MCF 10A (cell line): ENCODE data around the gene RASA4B. TPM values are rescaled to one million over a fixed set of nuclear protein-coding genes. Genes with fewer than 3 reads are reported as not detected.

Experiments used
- BruUV-seq: library from RNA; stranded (reverse); fragments of 400-500 nt; replicated peaks from 2 replicates; lab custom pipeline; 2021; lab: Mats Ljungman, UMichigan
- CTCF ChIA-PET: fragments of 300-600 bp; sonication (Branson Sonifier 250); formaldehyde crosslinking; extraction: SDS; loops from one replicate; lab custom pipeline; 2021; ENCODE audit warnings: antibody characterized with exemption, inconsistent platforms; lab: Yijun Ruan, JAX
- POLR2A ChIA-PET: fragments of 300-600, 350-650 bp; sonication (Branson Sonifier 250); formaldehyde crosslinking; extraction: SDS; loops from one replicate; lab custom pipeline; 2020; ENCODE audit warnings: antibody characterized with exemption, inconsistent platforms; lab: Yijun Ruan, JAX
- DNase-seq: peaks from one replicate; pipeline ENCODE4 v3.0.0-alpha.2; 2018; ENCODE audit not compliant: unreplicated experiment
- H3K27ac Mint-ChIP-seq: one replicate; pipeline ENCODE4 v1.8.0; 2022; ENCODE audit warnings: mild to moderate bottlenecking, low read depth, mixed read lengths; ENCODE audit not compliant: unreplicated experiment
- H3K27me3 Mint-ChIP-seq: one replicate; pipeline ENCODE4 v1.8.0; 2022; ENCODE audit warnings: mixed read lengths; ENCODE audit not compliant: insufficient read depth, unreplicated experiment
- H3K36me3 Mint-ChIP-seq: one replicate; pipeline ENCODE4 v1.8.0; 2022; ENCODE audit warnings: mild to moderate bottlenecking, moderate library complexity, mixed read lengths; ENCODE audit not compliant: insufficient read depth, unreplicated experiment
- H3K4me1 Mint-ChIP-seq: one replicate; pipeline ENCODE4 v1.8.0; 2022; ENCODE audit warnings: mixed read lengths; ENCODE audit not compliant: insufficient read depth, unreplicated experiment
- H3K4me3 Mint-ChIP-seq: one replicate; pipeline ENCODE4 v1.8.0; 2022; ENCODE audit warnings: mild to moderate bottlenecking, moderate library complexity, mixed read lengths; ENCODE audit not compliant: unreplicated experiment
- H3K9me3 Mint-ChIP-seq: one replicate; pipeline ENCODE4 v1.8.0; 2022; ENCODE audit warnings: mixed read lengths; ENCODE audit not compliant: unreplicated experiment
- intact Hi-C: fragments of 100-400 bp; cut with micrococcal nuclease; formaldehyde crosslinking; loops from 2 replicates; pipeline ENCODE4 v1.14.1; 2022
- total RNA-seq: library from RNA; stranded (reverse); gene quantifications from 2 replicates; pipeline ENCODE4 v1.2.3, GENCODE V29; 2022
- TF ChIP-seq, protein P1 (sequence below): fragments of 200-600 bp; IDR thresholded peaks from one replicate; pipeline ENCODE4 v1.8.0; 2022; ENCODE audit warnings: antibody characterized with exemption, mild to moderate bottlenecking; ENCODE audit not compliant: unreplicated experiment

The RASA4B gene
- total RNA-seq, 1 experiment from 2014 or later: 0.70 TPM

GRCh38 chr7:102467581-102468477, 49.7 kb downstream of the RASA4B start:
- TF ChIP-seq, protein P1, sequence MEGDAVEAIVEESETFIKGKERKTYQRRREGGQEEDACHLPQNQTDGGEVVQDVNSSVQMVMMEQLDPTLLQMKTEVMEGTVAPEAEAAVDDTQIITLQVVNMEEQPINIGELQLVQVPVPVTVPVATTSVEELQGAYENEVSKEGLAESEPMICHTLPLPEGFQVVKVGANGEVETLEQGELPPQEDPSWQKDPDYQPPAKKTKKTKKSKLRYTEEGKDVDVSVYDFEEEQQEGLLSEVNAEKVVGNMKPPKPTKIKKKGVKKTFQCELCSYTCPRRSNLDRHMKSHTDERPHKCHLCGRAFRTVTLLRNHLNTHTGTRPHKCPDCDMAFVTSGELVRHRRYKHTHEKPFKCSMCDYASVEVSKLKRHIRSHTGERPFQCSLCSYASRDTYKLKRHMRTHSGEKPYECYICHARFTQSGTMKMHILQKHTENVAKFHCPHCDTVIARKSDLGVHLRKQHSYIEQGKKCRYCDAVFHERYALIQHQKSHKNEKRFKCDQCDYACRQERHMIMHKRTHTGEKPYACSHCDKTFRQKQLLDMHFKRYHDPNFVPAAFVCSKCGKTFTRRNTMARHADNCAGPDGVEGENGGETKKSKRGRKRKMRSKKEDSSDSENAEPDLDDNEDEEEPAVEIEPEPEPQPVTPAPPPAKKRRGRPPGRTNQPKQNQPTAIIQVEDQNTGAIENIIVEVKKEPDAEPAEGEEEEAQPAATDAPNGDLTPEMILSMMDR: no peak

DNA sequence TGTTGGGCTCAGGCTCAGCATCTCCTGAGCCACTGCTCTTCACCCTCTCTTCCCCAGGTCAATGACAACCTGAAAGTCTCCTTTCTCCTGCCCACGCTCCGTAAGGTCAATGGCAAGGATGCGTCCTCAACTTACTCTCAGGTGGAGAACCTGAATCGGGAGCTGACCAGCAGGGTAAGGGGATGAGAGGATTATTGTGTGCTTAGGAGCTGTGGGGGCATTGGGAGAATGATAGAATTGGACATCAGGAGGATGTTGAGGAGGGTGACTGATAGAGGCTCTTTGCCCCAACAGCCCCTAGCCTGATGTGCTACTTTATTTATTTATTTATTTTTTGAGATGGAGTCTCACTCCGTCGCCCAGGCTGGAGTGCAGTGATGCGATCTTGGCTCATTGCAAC, 51.5 kb downstream of the RASA4B start:
- H3K27ac Mint-ChIP-seq: peak overlapping the region; percentile 9
- TF ChIP-seq, protein P1: no peak
- H3K27me3 Mint-ChIP-seq: no peaks in the 10 kb centered on the region
- ChIA-PET POLR2A (interaction anchor here (0.9 to 1.3 kb wide), 3 partner anchors 26 to 103 kb away, joined by 3 to 4 read pairs (median 3); partner anchors contain the start of gene PRKRIP1), CTCF (no interaction called here)
- H3K4me3 Mint-ChIP-seq: peak overlapping the region; percentile 86
- peaks cover 6% of the 10 kb centered on the region for H3K36me3 Mint-ChIP-seq
- no TSS peak for BruUV-seq
- peaks cover 11% of the 10 kb centered on the region for H3K4me1 Mint-ChIP-seq
- no peaks in the 10 kb centered on the region for H3K9me3 Mint-ChIP-seq
- intact Hi-C loops: no loop called here
- no peak for DNase-seq

More at GRCh38 chr7:102467581-102468477, 49.7 kb downstream of the RASA4B start:
- no peaks in the 10 kb centered on the region for H3K27me3 Mint-ChIP-seq
- H3K9me3 Mint-ChIP-seq: no peaks in the 10 kb centered on the region
- H3K4me1 Mint-ChIP-seq: peaks cover 11% of the 10 kb centered on the region
- peaks cover 15% of the 10 kb centered on the region for H3K36me3 Mint-ChIP-seq
- intact Hi-C loops: no loop called here
- POLR2A ChIA-PET: no interaction called here
- no peak overlapping the region for H3K4me3 Mint-ChIP-seq
- peak overlapping the region; percentile 31 for H3K27ac Mint-ChIP-seq
- no peak for DNase-seq
- CTCF ChIA-PET: no interaction called here
- BruUV-seq: no TSS peak

GRCh38 chr7:102464577-102465280, 52.8 kb downstream of the RASA4B start, which contains the start of the genes ALKBH4 and LRWD1:
ALKBH4 (minus strand) TSS chr7:102464863; CDS start chr7:102464836, 27 bp downstream.
LRWD1 (plus strand) TSS chr7:102464984; CDS start chr7:102465081, 97 bp downstream.
- POLR2A ChIA-PET: interaction anchor here (0.7 to 1.7 kb wide), 6 partner anchors 8 to 102 kb away, joined by 3 to 10 read pairs (median 6); no protein-coding TSS in a partner anchor
- peak; percentile 88 for DNase-seq
- no peaks in the 10 kb centered on the region for H3K9me3 Mint-ChIP-seq
- BruUV-seq: no TSS peak
- peaks cover 13% of the 10 kb centered on the region for H3K36me3 Mint-ChIP-seq
- H3K4me3 Mint-ChIP-seq: peak within 1 kb of the TSS; percentile 86
- TF ChIP-seq, protein P1: no peak
- peak within 1 kb of the TSS; percentile 59 for H3K27ac Mint-ChIP-seq
- peaks cover 11% of the 10 kb centered on the region for H3K4me1 Mint-ChIP-seq
- intact Hi-C loops: no loop called here
- CTCF ChIA-PET: interaction anchor here (0.6 to 0.8 kb wide), 2 partner anchors 24 to 66 kb away, joined by 3 to 4 read pairs; no protein-coding TSS in a partner anchor
- H3K27me3 Mint-ChIP-seq: no peaks in the 10 kb centered on the region
